HepG2 (cell line): Measurements from ENCODE around the gene ZCCHC7. TPM values are rescaled to one million over a fixed set of nuclear protein-coding genes. Genes with fewer than 3 reads are reported as not detected.

Source experiments
- ATAC-seq: fragments of 200-7000 bp; cut with Tn5 transposase; 3 replicates; pipeline ENCODE4 v1.9.1; 2020; ENCODE audit warnings: mild to moderate bottlenecking, moderate library complexity
- BruUV-seq: library from RNA; stranded (reverse); fragments of 400-500 nt; replicated peaks from 2 replicates; lab custom pipeline; 2021; lab: Mats Ljungman, UMichigan
- CTCF ChIA-PET: fragments of 300-600 bp; formaldehyde crosslinking; extraction: SDS; loops from one replicate; lab custom pipeline; 2021; ENCODE audit warnings: low total read pairs, inconsistent platforms, low intra/inter-chr PET ratio; lab: Yijun Ruan, JAX
- POLR2A ChIA-PET: fragments of 350-600 bp; sonication (Branson Sonifier 250); formaldehyde crosslinking; loops from one replicate; lab custom pipeline; 2020; ENCODE audit warnings: antibody characterized with exemption, inconsistent platforms; lab: Yijun Ruan, JAX
- DNase-seq: peaks from one replicate; pipeline ENCODE4 v3.0.0-alpha.2; 2015; ENCODE audit warnings: low spot score
- FAIRE-seq: peaks from 3 replicates; lab custom pipeline; 2011; peaks lifted over from hg19 to GRCh38; lab: Jason Lieb, UNC
- H2AFZ ChIP-seq: one replicate; pipeline ENCODE4 v1.6.1; 2011; ENCODE audit warnings: low read length, inconsistent platforms
- H3K27ac ChIP-seq: fragments of 300-600 bp; 3 replicates; pipeline ENCODE4 v1.8.0; 2011; ENCODE audit warnings: mixed run types, mild to moderate bottlenecking, mixed read lengths, low read length, inconsistent platforms; ENCODE audit not compliant: insufficient read depth; ENCODE audit errors: extremely low read length
- H3K27me3 ChIP-seq, 2 experiments: fragments of 200-600 bp in 1 of 2; 2 replicates in 1 of 2; 3 replicates in 1 of 2; pipeline versions ENCODE4 v1.6.0 to v1.8.0; 2011; ENCODE audit warnings: low read length in 2 of 2, mild to moderate bottlenecking in 2 of 2, moderate library complexity in 2 of 2, inconsistent platforms in 1 of 2; ENCODE audit not compliant: insufficient read depth in 2 of 2, control insufficient read depth in 1 of 2
- H3K36me3 ChIP-seq, 2 experiments: fragments of 200-600 bp in 1 of 2; replicated peaks in 1 of 2; 2 replicates in 1 of 2; 3 replicates in 1 of 2; pipeline versions ENCODE4 v1.5.1 to v1.8.0; 2011; ENCODE audit warnings: low read length in 2 of 2, inconsistent platforms in 1 of 2; ENCODE audit not compliant: insufficient read depth in 2 of 2, control insufficient read depth in 1 of 2
- H3K4me1 ChIP-seq: 2 replicates; pipeline ENCODE4 v1.5.1; 2012; ENCODE audit warnings: low read length, inconsistent platforms; ENCODE audit not compliant: insufficient read depth
- H3K4me2 ChIP-seq: 2 replicates; pipeline ENCODE4 v1.6.0; 2011; ENCODE audit warnings: low read depth, low read length, inconsistent platforms
- H3K4me3 ChIP-seq, 3 experiments: fragments of 200-600 bp in 1 of 3; sonication (generic), shearing (Covaris generic) in 1 of 3; replicated peaks in 1 of 3; 2 replicates each; pipeline ENCODE4 v1.5.1; 2011 to 2016; ENCODE audit warnings: low read length in 3 of 3, inconsistent platforms in 2 of 3, low read depth in 2 of 3, mild to moderate bottlenecking in 2 of 3, control low read depth in 1 of 3, mixed read lengths in 1 of 3; ENCODE audit not compliant: insufficient read depth in 1 of 3
- H3K79me2 ChIP-seq: one replicate; pipeline ENCODE4 v1.6.1; 2011; ENCODE audit warnings: low read length, inconsistent platforms; ENCODE audit not compliant: insufficient read depth
- H3K9ac ChIP-seq: 2 replicates; pipeline ENCODE4 v1.6.0; 2011; ENCODE audit warnings: mild to moderate bottlenecking, low read depth, low read length, inconsistent platforms; ENCODE audit not compliant: insufficient read depth
- H3K9me3 ChIP-seq: 2 replicates; pipeline ENCODE4 v1.5.1; 2012; ENCODE audit warnings: mild to moderate bottlenecking, low read length
- H4K20me1 ChIP-seq: 2 replicates; pipeline ENCODE4 v1.6.0; 2011; ENCODE audit warnings: inconsistent platforms, mild to moderate bottlenecking, low read length, moderate library complexity; ENCODE audit not compliant: insufficient read depth
- CBFB ChIP-seq: sonication (generic); formaldehyde crosslinking; IDR thresholded peaks from 2 replicates; pipeline ENCODE4 v1.4.0; 2020; ENCODE audit warnings: missing genetic modification reagents
- FOXA3 ChIP-seq: IDR thresholded peaks from 2 replicates; pipeline ENCODE4 v1.6.1; 2016; ENCODE audit warnings: missing genetic modification reagents, missing compliant biosample characterization
- MAFF ChIP-seq: IDR thresholded peaks from 2 replicates; pipeline ENCODE4 v1.6.1; 2011; ENCODE audit warnings: low read depth, low read length, improper control_type of control experiment
- MAFK ChIP-seq, 2 experiments: IDR thresholded peaks in 1 of 2; conservative IDR thresholded peaks in 1 of 2; 2 replicates each; pipeline ENCODE4 v1.6.1; 2011; ENCODE audit warnings: improper control_type of control experiment in 2 of 2, low read length in 2 of 2
- MAX ChIP-seq: IDR thresholded peaks from 2 replicates; pipeline ENCODE4 v1.6.1; 2012; ENCODE audit warnings: inconsistent platforms
- STAG1 ChIP-seq: sonication (generic); formaldehyde crosslinking; IDR thresholded peaks from 2 replicates; pipeline ENCODE4 v1.4.0; 2020; ENCODE audit warnings: missing genetic modification reagents
- TFDP1 ChIP-seq: IDR thresholded peaks from 2 replicates; pipeline ENCODE4 v1.6.1; 2016; ENCODE audit warnings: missing compliant biosample characterization, missing genetic modification reagents, borderline replicate concordance
- ZBTB43 ChIP-seq: sonication (generic); formaldehyde crosslinking; conservative IDR thresholded peaks from 2 replicates; pipeline ENCODE4 v1.4.0; 2020; ENCODE audit warnings: missing genetic modification reagents
- ZGPAT ChIP-seq: IDR thresholded peaks from 2 replicates; pipeline ENCODE4 v1.6.1; 2016; ENCODE audit warnings: mild to moderate bottlenecking
- ZNF770 ChIP-seq: sonication (generic); formaldehyde crosslinking; IDR thresholded peaks from 2 replicates; pipeline ENCODE4 v1.5.0; 2020; ENCODE audit warnings: mild to moderate bottlenecking, missing genetic modification reagents
- WGBS: methylation state at CpG from one replicate; pipeline ENCODE4 v1.1.6; 2017; ENCODE audit warnings: low lambda C conversion rate; 5-methylcytosine and 5-hydroxymethylcytosine counted together
- in situ Hi-C: cut with HindIII; loops from 2 replicates; pipeline ENCODE4 v1.10.0; 2017; ENCODE audit warnings: low pct_unique_long_range_greater_than_20kb; ENCODE audit not compliant: extremely low pct_ligation_motif_present
- intact Hi-C: fragments of 100-400 bp; cut with micrococcal nuclease; formaldehyde crosslinking; loops from one replicate; pipeline ENCODE4 v1.10.0; 2022; ENCODE audit not compliant: unreplicated experiment
- polyA plus RNA-seq, 8 experiments: library from polyadenylated mRNA; depleted of rRNA in 3 of 8; stranded (reverse) in 7 of 8; unstranded in 1 of 8; fragments of >200 nt; fragmentation: Illumina TruSeq in 4 of 8; extraction: Trizol in 4 of 8; gene quantifications; 2 replicates each; pipeline versions ENCODE4 v1.2.1 to v1.2.3, GENCODE V29; 2011 to 2016; ENCODE audit warnings: low read depth in 4 of 8, missing spikeins in 1 of 8, mixed read lengths in 1 of 8; ENCODE audit not compliant: insufficient read depth in 1 of 8
- total RNA-seq, 5 experiments: library from RNA; depleted of rRNA; stranded (reverse); fragments of >200 nt; fragmentation: Illumina TruSeq; extraction: Trizol; gene quantifications; 2 replicates each; pipeline ENCODE4 v1.2.3, GENCODE V29; 2016; ENCODE audit warnings: low read depth in 1 of 5

Gene ZCCHC7
- total and polyA plus RNA-seq, 2 of the 13 experiments (the other 11 are each of a cell fraction or from before 2014, with no cell fraction given): 13.6 to 19.3 TPM

- Histone ChIP-seq H3K9me3 (no peaks in the 10 kb centered on the region), H3K36me3 (peaks cover 7 to 21% of the 10 kb centered on the region in 2 experiments), H4K20me1 (no peaks in the 10 kb centered on the region), H3K4me1 (peaks cover 5% of the 10 kb centered on the region; the same call in 1 of the 2 replicates), H3K79me2 (peaks cover 29% of the 10 kb centered on the region), H3K4me2 (no peak overlapping the region), H3K27me3 (no peaks in the 10 kb centered on the region), H3K9ac (no peak overlapping the region), H2AFZ (no peak overlapping the region), H3K4me3 (no peak overlapping the region), H3K27ac (no peak overlapping the region)
- DNase-seq (no peak), ATAC-seq (no peak), FAIRE-seq (no peak)
- POLR2A ChIA-PET: no interaction called here
- in situ Hi-C loops (no loop called here), intact Hi-C loops (no loop called here)
- WGBS: 97% methylated on average over 3 of the region's 3 CpGs
- CTCF ChIA-PET: no interaction called here
- peak; percentile 70 for TF ChIP-seq MAFF
- TF ChIP-seq ZGPAT (CRISPR knock-in tag): no peak
- TF ChIP-seq MAFK (conservative IDR thresholded peaks at IDR 0.05 in 1 of 2, IDR thresholded peaks at IDR 0.05 in 1 of 2; ENCODE audit: low read length in 2 of 2): peak; percentile 80 to 83
- BruUV-seq: no TSS peak
These were observed 7.7 kb downstream of the ZCCHC7 start for GRCh38 chr9:37128051-37128450.

GRCh38 chr9:37134166-37134565 is 13.8 kb downstream of the ZCCHC7 start:
- DNase-seq (no peak), ATAC-seq (no peak), FAIRE-seq (no peak)
- intact Hi-C loops: no loop called here
- Histone ChIP-seq H3K79me2 (peaks cover 4% of the 10 kb centered on the region), H3K4me3 (no peak overlapping the region), H3K27ac (no peak overlapping the region), H2AFZ (no peak overlapping the region), H3K9me3 (no peaks in the 10 kb centered on the region)
- ChIA-PET POLR2A (no interaction called here), CTCF (no interaction called here)
- TF ChIP-seq ZBTB43 (no peak), FOXA3 (CRISPR knock-in tag) (no peak), TFDP1 (CRISPR knock-in tag) (no peak), MAX (no peak), ZNF770 (CRISPR knock-in tag) (no peak), CBFB (CRISPR knock-in tag) (no peak), STAG1 (no peak)
- TF ChIP-seq, all 625 proteins: peak for 0
- BruUV-seq: no TSS peak
- no peak overlapping the region for H3K4me2 ChIP-seq
- no peaks in the 10 kb centered on the region for H3K27me3 ChIP-seq
- no peaks in the 10 kb centered on the region for H4K20me1 ChIP-seq
- in situ Hi-C loops: no loop called here
- 100% methylated on average over 1 of the region's 1 CpG for WGBS
- H3K4me1 ChIP-seq: no peaks in the 10 kb centered on the region
- H3K9ac ChIP-seq: no peak overlapping the region
- H3K36me3 ChIP-seq: peaks cover 1 to 6% of the 10 kb centered on the region in 2 experiments; a peak in 2 of 5 replicates
